CD4-positive, CD25-positive, alpha-beta regulatory T cell (primary cell): ENCODE results near the gene ZNF775. TPM values are rescaled to one million over a fixed set of nuclear protein-coding genes. Genes with fewer than 3 reads are reported as not detected.

Experiments used
- ATAC-seq, 2 donors: fragments of 150-1000 bp; cut with Tn5 transposase; one replicate each; pipeline ENCODE4 v1.10.0; 2021; ENCODE audit warnings: low read depth in 2 of 2, moderate number of reproducible peaks in 2 of 2, moderate library complexity in 1 of 2
- DNase-seq, 3 donors: peaks; one replicate each; pipeline versions ENCODE4 v3.0.0 to v3.0.0-alpha.2; 2012 to 2022; ENCODE audit warnings: mixed read lengths in 1 of 3
- H3K27ac ChIP-seq: one replicate; pipeline ENCODE4 v1.7.0; 2013; ENCODE audit warnings: mild to moderate bottlenecking, low read length; ENCODE audit not compliant: insufficient read depth, poor library complexity, severe bottlenecking
- H3K27me3 ChIP-seq: one replicate; pipeline ENCODE4 v1.7.0; 2013; ENCODE audit warnings: low read length; ENCODE audit not compliant: control insufficient read depth, insufficient read depth
- H3K36me3 ChIP-seq: one replicate; pipeline ENCODE4 v1.7.0; 2013; ENCODE audit warnings: mild to moderate bottlenecking, low read length, moderate library complexity; ENCODE audit not compliant: control insufficient read depth, insufficient read depth
- H3K4me1 ChIP-seq: 2 replicates; pipeline ENCODE4 v1.7.0; 2013; ENCODE audit warnings: mild to moderate bottlenecking, low read length; ENCODE audit not compliant: insufficient read depth, control insufficient read depth, poor library complexity, severe bottlenecking
- H3K4me3 ChIP-seq: one replicate; pipeline ENCODE4 v1.7.0; 2013; ENCODE audit warnings: low read depth, mild to moderate bottlenecking, low read length, moderate library complexity
- H3K9me3 ChIP-seq, 2 experiments: 1 replicate in 1 of 2; 2 replicates in 1 of 2; pipeline ENCODE4 v1.7.0; 2013; ENCODE audit warnings: low read length in 2 of 2, mild to moderate bottlenecking in 1 of 2, moderate library complexity in 1 of 2; ENCODE audit not compliant: control insufficient read depth in 2 of 2
- H3K27ac Mint-ChIP-seq, 3 donors: one replicate each; pipeline ENCODE4 v1.8.0; 2020 to 2022; ENCODE audit warnings: mild to moderate bottlenecking in 3 of 3, mixed read lengths in 3 of 3, moderate library complexity in 2 of 3
- H3K27me3 Mint-ChIP-seq: one replicate; pipeline ENCODE4 v1.8.0; 2022; ENCODE audit warnings: mild to moderate bottlenecking, mixed read lengths
- H3K36me3 Mint-ChIP-seq: one replicate; pipeline ENCODE4 v1.8.0; 2020; ENCODE audit warnings: mixed read lengths
- H3K4me1 Mint-ChIP-seq, 4 donors: one replicate each; pipeline ENCODE4 v1.8.0; 2020 to 2022; ENCODE audit warnings: mixed read lengths in 4 of 4, mild to moderate bottlenecking in 1 of 4
- H3K4me3 Mint-ChIP-seq, 4 donors: one replicate each; pipeline ENCODE4 v1.8.0; 2020 to 2022; ENCODE audit warnings: mild to moderate bottlenecking in 4 of 4, mixed read lengths in 4 of 4, moderate library complexity in 3 of 4
- H3K9me3 Mint-ChIP-seq, 7 donors: one replicate each; pipeline ENCODE4 v1.8.0; 2020 to 2022; ENCODE audit warnings: mixed read lengths in 7 of 7, mild to moderate bottlenecking in 3 of 7, moderate library complexity in 2 of 7
- polyA plus RNA-seq, 4 donors: library from polyadenylated mRNA; unstranded; fragments of 300-500 nt; fragmentation: Illumina TruSeq; gene quantifications; one replicate each; pipeline ENCODE4 v1.2.3, GENCODE V29; 2021
- total RNA-seq: library from RNA; stranded (reverse); gene quantifications from one replicate; pipeline ENCODE4 v1.2.3, GENCODE V29; 2022

Gene ZNF775
- total and polyA plus RNA-seq, 5 donors from 2014 or later: 2.2 to 7.6 (median 2.9) TPM

- peaks cover 3% of the 10 kb centered on the region for H3K36me3 Mint-ChIP-seq
- DNase-seq (no peak), ATAC-seq (no peak)
- no peaks in the 10 kb centered on the region for H3K36me3 ChIP-seq
- no peak overlapping the region for H3K4me3 ChIP-seq
- H3K27me3 Mint-ChIP-seq: no peaks in the 10 kb centered on the region
- H3K4me1 ChIP-seq: peaks cover 8% of the 10 kb centered on the region
- H3K27me3 ChIP-seq: no peaks in the 10 kb centered on the region
- no peak overlapping the region for H3K4me3 Mint-ChIP-seq
- H3K27ac Mint-ChIP-seq: no peak overlapping the region
- no peak overlapping the region for H3K27ac ChIP-seq
- H3K9me3 ChIP-seq: no peaks in the 10 kb centered on the region
- peaks cover 8 to 18% (median 14%) of the 10 kb centered on the region in 4 donors for H3K4me1 Mint-ChIP-seq
- no peaks in the 10 kb centered on the region for H3K9me3 Mint-ChIP-seq
These were observed 18.4 kb downstream of the ZNF775 start for GRCh38 chr7:150397346-150398107.

- H3K9me3 Mint-ChIP-seq: no peaks in the 10 kb centered on the region
- no peak for DNase-seq
- H3K27ac Mint-ChIP-seq: no peak overlapping the region
- H3K4me1 Mint-ChIP-seq: peaks cover 11 to 22% (median 15%) of the 10 kb centered on the region in 4 donors
- H3K27me3 ChIP-seq: no peaks in the 10 kb centered on the region
- no peaks in the 10 kb centered on the region for H3K36me3 ChIP-seq
- H3K27me3 Mint-ChIP-seq: no peaks in the 10 kb centered on the region
- no peaks in the 10 kb centered on the region for H3K9me3 ChIP-seq
- peaks cover 3% of the 10 kb centered on the region for H3K36me3 Mint-ChIP-seq
- H3K27ac ChIP-seq: no peak overlapping the region
- no peak for ATAC-seq
- H3K4me3 ChIP-seq: no peak overlapping the region
- H3K4me3 Mint-ChIP-seq: no peak overlapping the region
- H3K4me1 ChIP-seq: peaks cover 8% of the 10 kb centered on the region
These were observed 19.2 kb downstream of the ZNF775 start for GRCh38 chr7:150398108-150398964.

GRCh38 chr7:150398965-150399320, 19.8 kb downstream of the ZNF775 start:
- H3K4me3 Mint-ChIP-seq: no peak overlapping the region
- H3K27ac Mint-ChIP-seq: no peak overlapping the region
- H3K36me3 Mint-ChIP-seq: peaks cover 3% of the 10 kb centered on the region

GRCh38 chr7:150399421-150400007, 20.4 kb downstream of the ZNF775 start:
- no peak for DNase-seq
- no peaks in the 10 kb centered on the region for H3K27me3 Mint-ChIP-seq
- Histone ChIP-seq H3K27me3 (no peaks in the 10 kb centered on the region), H3K4me1 (peaks cover 18% of the 10 kb centered on the region), H3K9me3 (no peaks in the 10 kb centered on the region), H3K4me3 (no peak overlapping the region), H3K36me3 (no peaks in the 10 kb centered on the region), H3K27ac (no peak overlapping the region)
- ATAC-seq: no peak
- peaks cover 5 to 32% (median 20%) of the 10 kb centered on the region in 4 donors for H3K4me1 Mint-ChIP-seq
- no peak overlapping the region for H3K4me3 Mint-ChIP-seq
- no peaks in the 10 kb centered on the region for H3K9me3 Mint-ChIP-seq
- no peak overlapping the region for H3K27ac Mint-ChIP-seq
- peaks cover 3% of the 10 kb centered on the region for H3K36me3 Mint-ChIP-seq

More at GRCh38 chr7:150398965-150399320, 19.8 kb downstream of the ZNF775 start:
- H3K4me1 ChIP-seq: peaks cover 12% of the 10 kb centered on the region
- Mint-ChIP-seq H3K4me1 (peaks cover 9 to 26% (median 17%) of the 10 kb centered on the region in 4 donors), H3K9me3 (no peaks in the 10 kb centered on the region), H3K27me3 (no peaks in the 10 kb centered on the region)
- no peak overlapping the region for H3K4me3 ChIP-seq
- no peak overlapping the region for H3K27ac ChIP-seq
- DNase-seq (no peak), ATAC-seq (no peak)
- H3K9me3 ChIP-seq: no peaks in the 10 kb centered on the region
- H3K27me3 ChIP-seq: no peaks in the 10 kb centered on the region
- no peaks in the 10 kb centered on the region for H3K36me3 ChIP-seq

- no peak overlapping the region for H3K27ac ChIP-seq
- no peaks in the 10 kb centered on the region for H3K27me3 ChIP-seq
These were observed 21.1 kb downstream of the ZNF775 start for GRCh38 chr7:150400008-150400787.

GRCh38 chr7:150400788-150401423, 21.8 kb downstream of the ZNF775 start:
- H3K27me3 Mint-ChIP-seq: peaks cover 4% of the 10 kb centered on the region
- H3K9me3 Mint-ChIP-seq: no peaks in the 10 kb centered on the region
- Histone ChIP-seq H3K4me3 (no peak overlapping the region), H3K36me3 (no peaks in the 10 kb centered on the region), H3K9me3 (no peaks in the 10 kb centered on the region), H3K27me3 (no peaks in the 10 kb centered on the region), H3K4me1 (peaks cover 20% of the 10 kb centered on the region), H3K27ac (no peak overlapping the region)
- peak overlapping the region in 3 of 4 donors; percentile 21 to 82 (median 54) for H3K4me3 Mint-ChIP-seq
- ATAC-seq: no peak
- no peaks in the 10 kb centered on the region for H3K36me3 Mint-ChIP-seq
- H3K4me1 Mint-ChIP-seq: peaks cover 0 to 28% (median 16%) of the 10 kb centered on the region in 4 donors
- peak overlapping the region in 1 of 3 donors; percentile 75 for H3K27ac Mint-ChIP-seq
- no peak for DNase-seq

More at GRCh38 chr7:150400008-150400787, 21.1 kb downstream of the ZNF775 start:
- H3K36me3 Mint-ChIP-seq: peaks cover 3% of the 10 kb centered on the region
- H3K36me3 ChIP-seq: no peaks in the 10 kb centered on the region
- H3K9me3 Mint-ChIP-seq: no peaks in the 10 kb centered on the region
- ATAC-seq: no peak
- DNase-seq: no peak
- H3K4me3 ChIP-seq: no peak overlapping the region
- peaks cover 4 to 28% (median 17%) of the 10 kb centered on the region in 4 donors for H3K4me1 Mint-ChIP-seq
- peaks cover 22% of the 10 kb centered on the region for H3K4me1 ChIP-seq
- peak overlapping the region in 1 of 3 donors; percentile 75 for H3K27ac Mint-ChIP-seq
- H3K4me3 Mint-ChIP-seq: peak overlapping the region in 2 of 4 donors; percentile 54 to 82
- H3K27me3 Mint-ChIP-seq: no peaks in the 10 kb centered on the region
- no peaks in the 10 kb centered on the region for H3K9me3 ChIP-seq

GRCh38 chr7:150401424-150401790, 22.3 kb downstream of the ZNF775 start:
- H3K4me3 ChIP-seq: no peak overlapping the region
- no peak for DNase-seq
- no peak for ATAC-seq
- H3K9me3 Mint-ChIP-seq: no peaks in the 10 kb centered on the region
- H3K27ac Mint-ChIP-seq: no peak overlapping the region
- peak overlapping the region in 2 of 4 donors; percentile 32 to 82 for H3K4me3 Mint-ChIP-seq
- H3K27me3 ChIP-seq: no peaks in the 10 kb centered on the region
- H3K4me1 ChIP-seq: peaks cover 24% of the 10 kb centered on the region
- peaks cover 9% of the 10 kb centered on the region for H3K27me3 Mint-ChIP-seq
- no peak overlapping the region for H3K27ac ChIP-seq
- no peaks in the 10 kb centered on the region for H3K36me3 Mint-ChIP-seq
- H3K4me1 Mint-ChIP-seq: peaks cover 0 to 29% (median 17%) of the 10 kb centered on the region in 4 donors
- no peaks in the 10 kb centered on the region for H3K36me3 ChIP-seq
- no peaks in the 10 kb centered on the region for H3K9me3 ChIP-seq
